Ishikawa (cell line): ENCODE results near the gene NDUFA5.

Source experiments
- MAX ChIP-seq: IDR thresholded peaks from 2 replicates; pipeline ENCODE4 v1.6.1; 2012
- RAD21 ChIP-seq: IDR thresholded peaks from 2 replicates; pipeline ENCODE4 v1.6.1; 2012; ENCODE audit warnings: low read depth
- TAF1 ChIP-seq: IDR thresholded peaks from 2 replicates; pipeline ENCODE4 v1.6.1; 2012; ENCODE audit warnings: low read depth, mild to moderate bottlenecking
- TEAD4 ChIP-seq: IDR thresholded peaks from 2 replicates; pipeline ENCODE4 v1.6.1; 2012
- USF1 ChIP-seq: IDR thresholded peaks from 2 replicates; pipeline ENCODE4 v1.6.1; 2012

- no peak for TF ChIP-seq TEAD4
- no peak for TF ChIP-seq MAX
- TF ChIP-seq USF1: no peak
- no peak for TF ChIP-seq TAF1
- TF ChIP-seq RAD21: no peak
Measured at GRCh38 chr7:123552641-123553040, 5.0 kb downstream of the NDUFA5 start.
